Stimulated activated CD4-positive, alpha-beta T cell treated with anti-CD3 and anti-CD28 coated beads, TNF-alpha, amount 100 ng/mL, for 48 hours (primary cell): ENCODE measurements around the gene ZBTB17.
"Not testable (repeated sequence)": the region's sequence is repeated elsewhere in the genome, so short reads cannot be mapped to it uniquely, and the experiment has no call there.

Experiments used
- DNase-seq, 3 donors: peaks; one replicate each; pipeline ENCODE4 v3.0.0-alpha.2; 2020; ENCODE audit warnings: low read depth in 3 of 3

Gene ZBTB17

DNA sequence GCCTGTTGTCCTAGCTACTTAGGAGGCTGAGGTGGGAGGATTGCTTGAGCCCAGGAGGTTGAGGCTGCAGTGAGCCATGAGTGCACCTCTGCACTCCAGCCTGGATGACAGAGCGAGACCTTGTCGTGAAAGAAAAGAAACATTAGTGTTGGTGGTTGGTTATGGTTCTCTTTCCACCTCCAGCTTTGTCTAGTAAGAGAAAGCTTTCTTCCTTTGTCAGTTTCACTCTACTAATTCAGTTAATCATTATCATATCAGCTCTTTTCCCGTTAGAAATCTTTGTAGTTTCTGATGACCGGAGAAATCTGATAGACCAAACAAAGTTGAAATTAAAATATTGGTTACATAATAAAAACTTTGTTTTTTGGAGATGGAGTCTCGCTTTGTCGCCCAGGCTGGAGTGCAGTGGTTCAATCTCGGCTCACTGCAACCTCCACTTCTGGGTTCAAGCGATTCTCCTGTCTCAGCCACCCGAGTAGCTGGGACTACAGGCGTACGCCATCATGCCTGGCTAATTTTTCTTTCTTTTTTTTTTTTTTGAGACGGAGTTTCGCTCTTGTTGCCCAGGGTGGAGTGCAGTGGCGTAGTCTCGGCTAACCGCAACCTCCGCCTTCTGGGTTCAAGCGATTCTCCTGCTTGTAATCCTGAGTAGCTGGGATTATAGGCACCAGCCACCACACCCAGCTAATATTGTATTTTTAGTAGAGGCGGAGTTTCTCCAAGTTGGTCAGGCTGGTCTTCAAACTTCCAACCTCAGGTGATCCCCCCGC, 78.9 kb downstream of the ZBTB17 start:
- not testable (repeated sequence) for DNase-seq

GRCh38 chr1:15895233-15895632, 80.7 kb downstream of the ZBTB17 start:
- no peak for DNase-seq

- DNase-seq: not testable (repeated sequence)
Measured at GRCh38 chr1:15892857-15893599, 82.9 kb downstream of the ZBTB17 start.
